GM04504 (cell line): ENCODE measurements around the gene COMMD1.

Experiments
- DNase-seq: peaks from one replicate; pipeline ENCODE4 v3.0.0-alpha.2; 2012; ENCODE audit warnings: low read depth

COMMD1 gene

DNA sequence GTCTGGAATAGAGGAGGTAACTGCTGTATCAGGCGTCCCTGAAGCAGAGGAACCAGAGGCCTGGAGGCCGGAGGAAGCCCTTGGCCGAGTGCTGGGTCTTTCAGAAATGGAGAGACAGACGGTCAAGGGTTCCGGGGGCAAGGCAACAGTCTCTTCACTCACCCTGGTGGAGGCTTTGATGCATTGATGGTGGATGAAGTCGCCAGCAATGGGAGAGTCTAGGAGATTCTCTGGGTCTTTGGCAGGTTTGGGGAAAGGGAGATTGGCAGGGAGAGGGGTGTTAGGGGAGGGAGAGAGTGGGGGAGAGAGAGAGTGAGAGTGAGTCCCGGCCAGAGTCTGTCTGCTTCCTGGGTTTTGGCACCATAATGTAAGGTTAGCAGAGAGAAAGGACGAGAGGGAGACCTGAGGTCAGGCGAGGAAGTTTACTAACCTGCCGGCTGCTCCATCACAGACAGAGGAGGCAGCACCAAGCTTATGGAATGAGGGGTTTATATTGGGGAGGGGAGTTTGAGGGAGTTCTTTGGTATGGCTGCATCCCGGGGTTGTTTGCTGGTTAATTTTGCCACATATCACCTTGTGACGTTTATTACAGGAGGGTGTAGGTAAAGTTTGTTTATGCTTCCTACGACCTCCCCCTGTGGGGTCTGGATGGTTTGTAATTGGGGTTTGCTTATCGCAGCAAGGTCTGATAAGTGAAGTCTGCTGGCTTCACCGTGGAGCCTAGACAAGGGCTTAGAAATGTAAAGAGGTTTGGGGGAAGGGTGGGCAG is 19.6 kb downstream of the COMMD1 start:
- no peak for DNase-seq

DNA sequence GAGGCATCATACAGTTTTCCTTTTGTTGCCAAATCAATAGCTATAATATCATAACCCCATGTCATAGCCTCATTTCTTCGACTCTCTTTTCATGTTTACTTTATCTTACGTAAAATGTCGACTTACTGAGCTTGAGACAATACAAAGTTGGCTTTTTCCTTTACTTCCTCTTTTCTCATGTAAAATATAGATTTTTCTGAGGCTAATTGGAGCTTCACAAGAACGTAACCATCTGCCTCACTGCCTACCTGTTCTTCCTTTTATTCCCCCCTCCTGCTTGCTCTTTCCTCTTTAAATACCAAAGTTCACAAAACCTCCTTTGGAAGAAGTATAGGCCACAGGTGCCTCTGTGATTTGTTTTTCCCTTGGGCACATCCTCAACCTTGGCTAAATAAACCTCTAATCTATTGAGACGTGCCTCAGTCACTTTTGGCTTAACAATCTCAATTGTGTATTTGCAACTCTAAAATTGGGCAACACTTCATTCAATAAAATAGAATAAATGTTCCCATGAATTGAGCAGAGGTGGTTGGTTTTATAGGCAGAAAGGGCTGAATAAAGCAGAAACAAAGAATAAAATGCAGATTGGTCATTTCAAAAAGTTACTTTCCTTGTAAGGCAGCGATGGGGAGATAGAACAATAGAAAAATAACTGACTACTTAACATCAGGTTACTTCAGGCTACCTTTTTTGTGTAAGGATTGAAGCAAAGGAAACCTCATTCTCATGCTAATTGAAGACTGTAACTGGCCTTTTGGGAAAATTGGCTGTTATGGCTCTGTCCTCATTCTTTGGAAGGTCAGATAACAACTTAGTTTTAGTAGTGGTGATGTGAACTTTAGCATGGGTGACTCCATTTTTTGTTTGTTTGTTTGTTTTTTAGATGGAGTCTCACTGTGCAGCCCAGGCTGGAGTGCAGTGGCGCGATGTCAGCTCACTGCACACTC is 21.3 kb downstream of the COMMD1 start:
- no peak for DNase-seq

DNA sequence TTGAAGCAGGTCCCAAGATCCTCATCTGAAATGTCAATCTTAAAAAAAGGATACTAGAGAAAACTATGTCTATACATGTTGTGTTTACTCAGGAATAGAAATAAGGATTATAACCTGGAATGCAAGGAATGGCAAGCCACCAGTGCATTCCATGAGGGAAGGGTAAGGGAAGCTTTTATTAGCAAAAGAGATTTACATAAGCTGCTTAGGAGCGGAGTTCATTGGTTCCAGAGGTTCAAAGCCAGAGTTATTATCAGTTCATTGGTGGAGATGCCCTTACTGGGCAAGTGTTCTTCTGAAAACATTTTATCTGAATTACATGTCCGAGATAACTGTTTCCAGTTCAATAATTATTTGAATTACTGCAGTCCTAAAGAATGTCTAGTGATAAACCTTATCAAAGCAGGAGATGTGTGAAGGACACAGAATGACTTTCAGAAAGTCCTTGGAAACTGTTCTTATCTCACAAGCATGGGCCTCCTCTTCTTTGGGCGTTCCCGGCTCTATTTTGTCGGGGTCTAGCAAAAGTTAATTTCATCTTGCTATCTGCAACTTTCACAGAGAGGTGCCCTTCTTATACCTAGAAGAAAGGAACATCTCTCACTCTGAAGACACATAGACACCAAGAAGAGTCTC is 23.5 kb downstream of the COMMD1 start:
- DNase-seq, result no peak

DNA sequence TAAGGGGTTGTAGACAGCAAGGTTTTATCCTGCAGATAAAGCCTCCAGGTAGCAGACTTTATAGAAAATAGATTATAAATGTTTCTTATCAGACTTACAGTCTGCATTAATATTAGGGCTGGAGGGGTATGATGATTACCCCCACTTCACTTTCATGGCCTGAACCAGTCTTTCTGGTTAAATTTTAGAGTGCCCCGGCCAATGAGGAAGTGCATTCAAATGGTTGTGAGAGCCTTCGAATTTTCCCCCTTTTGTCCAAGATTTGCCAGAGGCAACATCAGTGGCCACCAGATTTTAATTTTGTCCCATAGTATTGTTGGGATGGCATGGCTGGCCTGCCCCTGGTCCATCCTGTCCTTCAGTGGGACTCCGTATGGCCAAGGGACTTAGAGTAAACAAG is 31.6 kb downstream of the COMMD1 start:
- no peak for DNase-seq

DNA sequence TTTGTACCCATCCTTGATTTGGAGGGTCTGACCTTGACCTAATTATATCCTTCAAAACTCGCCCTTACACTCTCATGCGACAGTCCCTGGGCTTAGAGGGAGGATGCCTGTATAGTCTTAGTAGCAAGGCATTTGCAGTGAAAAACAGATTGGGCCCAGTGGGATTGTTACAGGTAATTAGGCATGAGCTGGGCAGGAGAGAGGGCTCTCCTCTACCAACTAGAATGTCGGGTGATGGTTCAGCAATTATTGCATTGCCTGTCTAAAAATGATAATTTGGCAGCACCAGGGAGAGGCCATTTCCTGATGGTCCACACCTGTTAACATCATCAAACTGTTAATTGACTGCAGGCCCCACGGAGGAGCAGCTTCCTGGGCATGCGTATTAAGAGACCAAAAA is 32.4 kb downstream of the COMMD1 start:
- no peak for DNase-seq

DNA sequence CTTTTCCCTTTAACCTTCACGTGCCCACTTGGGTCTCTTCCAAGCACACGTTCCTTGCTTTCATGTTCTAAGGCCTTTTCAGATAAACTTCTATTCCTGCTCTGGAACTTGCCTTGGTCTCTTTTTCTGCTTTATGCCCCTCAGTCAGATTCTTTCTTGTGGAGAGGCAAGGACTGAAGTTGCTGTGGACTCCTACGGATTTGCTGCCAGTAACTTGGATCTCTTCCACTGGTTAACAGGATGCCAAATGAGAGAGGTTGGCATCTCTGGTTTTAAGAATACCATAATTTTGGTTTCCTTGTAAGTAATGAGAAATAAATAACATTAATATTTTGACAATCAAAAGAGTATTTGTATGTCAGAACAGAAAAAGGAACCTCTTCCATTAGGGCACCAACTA is 33.0 kb downstream of the COMMD1 start:
- no peak for DNase-seq

DNA sequence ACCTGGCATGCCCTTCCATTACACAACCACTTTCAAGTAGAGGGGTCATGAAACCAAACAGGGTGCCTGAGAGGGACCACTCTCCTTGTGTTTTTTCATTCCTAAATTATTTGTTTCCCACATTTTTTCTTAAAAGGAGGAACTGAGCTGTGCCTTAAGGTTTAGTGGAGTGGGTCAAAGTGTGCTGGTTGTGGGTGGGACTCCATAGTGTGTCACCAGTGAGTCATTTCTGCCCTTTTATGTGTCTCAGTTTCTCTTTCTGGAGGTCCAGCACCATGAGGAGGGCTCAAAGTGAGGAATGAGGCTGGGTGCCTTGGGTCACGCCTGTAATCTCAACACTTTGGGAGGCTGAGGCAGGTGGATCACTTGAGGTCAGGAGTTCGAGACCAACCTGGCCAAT is 37.8 kb downstream of the COMMD1 start:
- DNase-seq, result no peak

DNA sequence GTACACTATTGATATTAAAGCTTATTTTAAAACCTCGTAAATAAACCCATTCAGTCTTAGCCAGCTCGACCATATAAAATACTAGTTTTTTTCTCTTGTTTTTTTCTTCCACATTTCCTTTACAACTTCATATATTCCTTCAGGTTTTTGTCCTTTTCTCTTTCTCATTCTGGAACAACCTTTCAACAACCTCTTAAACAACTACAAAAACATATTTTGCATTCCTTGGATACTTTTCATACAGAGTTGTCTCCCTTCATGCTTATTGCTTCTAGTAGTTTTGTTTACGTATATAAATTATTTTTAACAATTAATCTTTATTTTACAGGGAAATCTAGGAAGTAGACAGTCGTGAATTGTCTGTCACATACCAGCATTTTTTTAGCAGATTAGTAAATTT is 41.2 kb downstream of the COMMD1 start:
- no peak for DNase-seq

DNA sequence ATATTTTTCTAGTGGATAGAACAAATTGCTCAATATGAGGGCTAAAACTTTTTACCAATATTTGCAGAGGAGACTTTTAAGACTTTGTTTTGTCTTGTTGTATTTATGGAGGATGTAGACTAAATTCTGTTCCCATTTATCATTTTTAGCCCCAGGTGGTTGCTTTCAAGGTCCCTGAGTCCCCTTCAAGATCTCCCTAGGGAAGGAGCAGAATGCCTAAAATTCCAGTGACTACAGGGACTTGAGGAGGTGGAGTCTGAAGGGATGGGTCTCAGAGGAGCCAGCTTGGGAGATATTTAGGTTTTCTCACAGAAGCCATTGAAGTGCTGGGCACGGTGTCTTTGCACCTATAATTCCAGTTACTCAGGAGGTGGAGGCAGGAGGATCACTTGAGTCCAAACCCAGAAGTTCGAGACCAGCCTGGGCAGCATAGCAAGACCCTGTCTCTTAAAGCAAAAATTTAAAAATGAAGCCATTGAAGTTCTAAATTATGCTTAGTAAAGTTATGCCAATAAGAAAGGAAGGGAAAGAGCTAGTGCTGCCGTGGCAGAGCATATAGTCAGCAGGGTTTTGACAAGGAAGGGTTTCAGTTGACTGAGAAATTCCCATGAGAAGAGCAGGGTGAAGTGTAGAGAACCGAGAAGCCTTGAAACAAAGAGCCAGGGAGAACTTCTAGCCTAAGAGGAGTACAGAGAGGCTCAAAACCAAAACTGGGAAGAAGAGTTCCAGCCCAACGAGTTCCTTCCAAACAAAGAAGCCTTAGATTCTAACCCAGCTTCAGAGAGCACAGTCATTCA is 43.4 kb downstream of the COMMD1 start:
- no peak for DNase-seq

DNA sequence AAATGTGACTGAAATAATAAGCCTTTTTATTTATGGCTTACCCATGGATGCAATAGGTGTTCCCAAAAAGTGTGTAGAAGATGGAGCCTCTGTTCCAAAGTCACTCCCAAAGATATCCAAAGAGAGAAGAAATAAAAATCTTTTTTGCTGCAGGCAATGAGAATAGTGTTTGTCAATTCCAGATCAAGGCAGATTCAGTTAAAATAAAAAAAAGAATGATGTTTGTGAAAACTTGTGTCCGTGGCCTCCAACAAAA is 43.9 kb downstream of the COMMD1 start:
- DNase-seq, result no peak

DNA sequence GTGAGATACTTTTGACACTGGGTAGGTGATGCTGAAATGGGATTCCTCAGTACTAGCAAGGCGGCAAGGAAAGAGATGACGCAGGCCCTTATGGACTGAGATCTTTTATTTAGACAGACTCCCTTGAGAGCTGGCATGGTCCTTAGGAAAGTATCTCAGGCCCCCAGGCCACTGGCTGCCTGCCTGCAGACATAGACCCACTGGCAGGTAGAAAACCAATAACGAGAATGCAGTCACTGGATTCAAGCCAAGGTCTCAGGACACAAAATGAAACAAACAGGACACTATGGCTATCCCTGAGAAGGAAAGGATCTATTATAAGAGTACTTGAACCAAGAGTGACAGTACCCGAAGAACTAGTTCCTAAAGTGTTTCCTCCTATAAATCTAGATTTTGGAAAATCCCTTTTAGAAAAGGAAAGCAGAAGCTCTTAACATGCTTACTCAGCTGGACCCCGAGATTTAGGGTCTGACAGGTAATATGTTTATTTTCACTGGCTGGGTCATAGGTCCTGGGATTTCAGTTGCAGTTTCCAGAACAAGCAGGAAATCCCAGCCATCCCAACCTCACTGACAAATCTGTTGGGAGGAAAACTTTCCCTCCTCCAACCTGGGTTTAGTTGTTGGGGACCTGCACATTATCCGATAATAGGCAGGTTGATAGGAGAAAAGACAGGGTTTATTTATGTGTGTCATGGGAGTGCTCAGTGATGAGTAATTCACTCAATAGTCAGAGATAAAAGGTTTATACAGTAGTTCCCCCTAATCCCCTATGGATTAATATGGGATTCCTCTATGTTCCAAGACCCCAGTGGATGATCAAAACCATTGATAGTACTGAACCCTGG is 44.5 kb downstream of the COMMD1 start:
- no peak for DNase-seq

DNA sequence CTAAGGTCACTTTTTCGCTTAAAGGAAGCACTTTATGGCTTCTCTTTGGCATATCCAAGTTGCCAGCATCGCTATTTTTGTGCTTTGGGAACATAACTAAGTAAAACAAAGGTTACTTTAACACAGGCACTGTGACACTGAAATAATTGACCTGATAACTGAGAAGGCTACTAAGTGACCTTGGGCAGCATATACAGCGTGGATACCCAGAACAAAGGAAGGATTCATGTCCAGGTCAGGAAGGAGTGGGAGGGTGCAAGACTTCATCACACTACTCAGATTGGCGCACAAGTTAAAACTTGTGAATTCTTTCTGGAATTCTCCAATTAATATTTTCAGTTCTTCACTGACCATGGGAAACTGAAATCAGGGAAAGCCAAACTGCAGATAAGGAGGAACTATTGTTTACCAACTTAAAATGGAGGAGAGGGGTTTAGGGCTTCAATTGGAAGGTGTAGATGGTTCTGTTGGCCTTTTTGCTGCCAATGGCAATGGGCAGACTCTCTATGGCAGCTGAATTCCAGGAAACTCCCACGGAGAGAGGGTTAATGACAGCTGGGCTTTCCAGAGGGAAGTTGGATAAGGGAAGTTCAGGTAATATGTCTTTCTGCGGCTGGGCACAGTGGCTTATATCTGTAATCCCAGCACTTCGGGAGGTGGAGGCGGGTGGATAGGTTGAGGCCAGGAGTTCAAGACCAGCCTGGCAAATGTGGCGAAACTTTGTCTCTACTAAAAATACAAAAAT is 45.3 kb downstream of the COMMD1 start:
- DNase-seq, result no peak

DNA sequence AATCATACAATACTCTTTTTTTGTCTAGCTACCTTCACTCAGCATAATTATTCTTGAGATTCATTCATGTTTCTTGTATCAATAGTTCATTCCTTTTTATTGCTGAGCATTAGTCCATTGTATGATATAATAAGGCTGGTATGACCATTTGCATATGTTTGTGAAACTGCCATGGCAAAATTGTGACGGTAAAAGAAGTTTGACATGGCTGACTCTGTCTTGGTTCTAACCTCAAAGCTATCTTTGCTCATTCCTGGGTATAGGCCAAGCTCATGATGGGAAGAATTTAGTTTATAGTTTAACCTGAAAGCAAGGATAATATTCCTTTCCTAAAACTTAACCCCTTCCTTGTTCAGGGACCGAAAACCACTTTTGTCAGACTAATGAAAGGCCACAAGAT is 46.4 kb downstream of the COMMD1 start:
- DNase-seq, result no peak

DNA sequence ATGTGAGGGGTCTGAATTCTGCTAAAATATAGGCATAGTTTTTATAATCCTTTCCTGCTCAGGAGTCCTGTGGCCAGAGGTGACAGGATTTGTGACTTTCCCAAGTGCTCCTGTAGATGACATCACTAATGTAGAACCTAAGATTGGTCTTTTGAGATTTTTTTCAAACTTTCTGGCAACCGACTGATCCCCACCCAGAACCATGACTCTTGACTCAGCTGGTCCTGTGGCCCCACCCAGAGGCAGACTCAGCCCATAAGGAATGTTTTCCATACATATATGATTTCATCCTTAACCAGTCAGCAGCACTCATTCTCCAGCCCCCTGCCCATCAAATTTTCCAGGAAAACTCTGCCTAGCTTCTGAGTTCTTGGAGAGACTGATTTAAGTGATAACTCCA is 46.8 kb downstream of the COMMD1 start:
- no peak for DNase-seq

DNA sequence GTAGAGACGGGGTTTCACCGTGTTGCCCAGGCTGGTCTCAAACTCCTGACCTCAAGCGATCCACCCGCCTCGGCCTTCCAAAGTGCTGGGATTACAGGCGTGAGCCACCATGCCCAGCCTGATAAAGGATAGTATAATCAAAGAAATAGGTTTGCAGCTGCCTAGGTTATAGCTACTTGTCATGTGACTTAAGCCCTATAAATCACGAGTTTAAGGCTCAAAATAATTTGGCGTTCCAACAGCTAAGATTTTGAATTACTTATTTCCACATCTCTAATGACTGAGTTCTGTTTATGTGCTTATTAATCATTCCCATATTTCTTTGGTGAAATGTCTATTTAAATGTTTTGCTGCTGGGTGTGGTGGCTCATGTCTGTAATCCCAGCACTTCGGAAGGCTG is 49.4 kb downstream of the COMMD1 start:
- peak; percentile 4 for DNase-seq

DNA sequence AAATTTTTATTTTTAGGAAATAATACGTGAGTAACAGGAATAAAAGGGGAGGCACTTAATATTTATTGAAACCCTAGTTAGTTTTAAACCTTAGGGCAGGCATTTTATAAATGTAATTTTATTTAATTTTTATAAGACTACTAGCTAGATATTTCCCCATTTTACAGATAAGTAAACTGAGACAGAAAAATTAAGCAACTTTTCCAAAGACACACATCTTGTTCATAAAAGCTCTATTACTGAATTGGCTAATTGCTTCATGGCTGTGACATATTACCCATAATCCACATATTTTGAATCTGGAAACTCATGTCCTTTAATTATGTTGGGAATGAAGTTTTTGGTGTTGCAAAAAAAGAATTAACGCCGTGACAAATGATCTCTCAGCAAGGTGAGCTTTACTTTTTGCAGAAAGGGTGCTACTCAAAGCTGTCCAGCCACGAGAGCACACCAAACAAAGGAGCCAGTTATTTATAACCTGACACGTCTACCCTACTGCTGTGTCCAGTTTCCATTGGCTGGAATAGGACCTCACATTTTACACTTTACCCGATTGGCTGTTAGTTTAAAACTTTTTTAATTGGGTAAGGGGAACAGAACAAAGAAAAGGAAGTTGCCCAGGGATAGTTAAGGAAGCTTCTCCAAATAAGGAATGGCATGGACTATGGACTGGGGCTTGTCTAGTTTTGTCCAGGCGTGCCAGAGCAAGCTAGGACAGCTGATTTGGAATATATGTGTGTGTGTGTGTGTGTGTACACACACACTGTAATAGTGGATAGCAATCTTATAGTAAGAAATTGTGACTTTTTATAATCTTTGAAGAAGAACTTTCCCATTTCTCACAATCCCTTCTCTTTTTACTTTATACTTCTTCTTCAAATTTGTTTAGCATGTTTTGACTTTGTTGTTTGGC is 54.2 kb downstream of the COMMD1 start:
- no peak for DNase-seq

DNA sequence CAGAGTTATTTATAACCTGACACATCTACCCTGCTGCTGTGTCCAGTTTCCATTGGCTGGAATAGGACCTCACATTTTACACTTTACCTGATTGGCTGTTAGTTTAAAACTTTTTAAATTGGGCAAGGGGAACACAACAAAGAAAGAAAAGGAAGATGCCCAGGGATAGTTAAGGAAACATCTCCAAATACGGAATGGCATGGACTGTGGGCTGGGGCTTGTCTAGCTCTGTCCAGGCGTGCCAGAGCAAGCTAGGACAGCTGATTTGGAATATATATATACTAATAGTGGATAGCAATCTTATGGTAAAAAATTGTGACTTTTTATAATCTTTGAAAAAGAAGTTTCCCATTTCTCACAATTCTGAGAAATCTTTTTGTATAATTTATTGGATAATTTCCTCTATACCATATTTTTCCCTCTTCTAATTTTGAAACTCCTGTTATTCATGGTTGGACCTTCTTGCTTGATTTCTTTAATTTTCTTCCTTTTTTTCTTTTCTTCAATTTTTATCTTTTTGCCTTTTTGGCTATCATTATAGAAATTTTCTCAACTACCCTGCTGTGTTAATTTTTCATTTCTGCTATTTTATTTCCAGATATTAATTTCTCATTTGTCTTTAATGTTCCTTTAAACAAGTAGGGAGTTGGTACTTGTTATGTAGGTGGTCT is 55.9 kb downstream of the COMMD1 start:
- DNase-seq, result no peak

DNA sequence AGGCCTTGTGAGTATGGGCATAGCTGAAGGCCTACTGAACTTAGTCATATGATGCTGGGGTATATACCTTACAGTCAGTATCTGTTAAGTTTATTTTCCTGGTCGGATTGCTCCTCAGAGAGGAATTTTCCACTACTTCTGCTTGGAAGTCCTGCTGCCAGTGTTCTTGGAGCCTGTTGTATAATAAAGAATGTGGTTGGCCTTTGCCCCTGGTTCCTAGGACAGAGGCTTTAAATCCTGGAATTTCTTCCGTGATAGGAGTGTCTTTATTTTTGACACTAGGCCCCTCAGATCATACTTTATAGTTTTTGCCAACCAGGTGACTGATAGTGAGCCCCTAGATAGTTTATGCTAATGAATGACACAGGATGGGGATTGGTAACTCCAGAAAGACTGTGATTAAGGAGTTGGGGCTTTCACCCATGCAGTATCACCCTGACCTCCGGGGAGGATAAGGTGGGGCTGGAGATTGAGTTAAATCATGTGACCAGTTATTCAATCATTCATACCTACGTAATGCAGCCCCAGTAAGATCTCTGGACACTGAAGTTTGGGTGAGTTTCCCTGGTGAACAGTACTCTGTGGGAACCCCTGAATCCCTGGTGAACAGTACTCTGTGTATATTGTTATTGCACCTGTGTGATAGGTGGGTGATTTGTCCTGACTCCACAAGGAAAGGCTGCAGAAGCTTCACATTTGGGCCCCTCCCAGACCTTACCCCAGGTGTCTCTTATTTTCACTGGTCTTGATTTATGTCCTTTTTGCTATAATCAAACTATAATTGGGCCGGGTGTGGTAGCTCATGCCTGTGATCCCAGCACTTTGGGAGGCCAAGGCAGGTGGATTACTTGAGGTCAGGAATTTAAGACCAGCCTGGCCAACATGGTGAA is 56.9 kb downstream of the COMMD1 start:
- no peak for DNase-seq
